Astrocyte (in vitro differentiated cells and primary cell): ENCODE results near the gene DPF3. TPM values are rescaled to one million over a fixed set of nuclear protein-coding genes. Genes with fewer than 3 reads are reported as not detected.

Experiments used
- DNase-seq: peaks from one replicate; pipeline ENCODE4 v3.0.0-alpha.2; 2010; ENCODE audit warnings: low read depth
- FAIRE-seq: peaks from 2 replicates; lab custom pipeline; 2011; peaks lifted over from hg19 to GRCh38; lab: Jason Lieb, UNC
- H2AFZ ChIP-seq: 2 replicates; pipeline ENCODE4 v1.6.0; 2012; ENCODE audit warnings: low read depth, low read length, inconsistent platforms
- H3K27ac ChIP-seq: 2 replicates; pipeline ENCODE4 v1.5.1; 2011; ENCODE audit warnings: low read depth, low read length, inconsistent platforms
- H3K27me3 ChIP-seq: 2 replicates; pipeline ENCODE4 v1.6.0; 2011; ENCODE audit warnings: low read length, inconsistent platforms; ENCODE audit not compliant: insufficient read depth
- H3K36me3 ChIP-seq: 2 replicates; pipeline ENCODE4 v1.5.1; 2011; ENCODE audit warnings: low read length, inconsistent platforms; ENCODE audit not compliant: insufficient read depth
- H3K4me1 ChIP-seq: 2 replicates; pipeline ENCODE4 v1.5.1; 2011; ENCODE audit warnings: low read length, inconsistent platforms; ENCODE audit not compliant: insufficient read depth
- H3K4me2 ChIP-seq: 2 replicates; pipeline ENCODE4 v1.6.0; 2012; ENCODE audit warnings: low read length, inconsistent platforms
- H3K4me3 ChIP-seq: 2 replicates; pipeline ENCODE4 v1.5.1; 2011; ENCODE audit warnings: low read depth, mild to moderate bottlenecking, low read length, inconsistent platforms; ENCODE audit not compliant: insufficient read depth
- H3K79me2 ChIP-seq: 2 replicates; pipeline ENCODE4 v1.6.0; 2012; ENCODE audit warnings: mild to moderate bottlenecking, low read length, inconsistent platforms; ENCODE audit not compliant: insufficient read depth
- H3K9ac ChIP-seq: 2 replicates; pipeline ENCODE4 v1.6.0; 2012; ENCODE audit warnings: mild to moderate bottlenecking, low read length, inconsistent platforms
- H3K9me3 ChIP-seq: 2 replicates; pipeline ENCODE4 v1.5.1; 2012; ENCODE audit warnings: low read depth, mild to moderate bottlenecking, low read length, inconsistent platforms; ENCODE audit not compliant: insufficient read depth
- H4K20me1 ChIP-seq: 2 replicates; pipeline ENCODE4 v1.6.0; 2012; ENCODE audit warnings: low read length, inconsistent platforms; ENCODE audit not compliant: insufficient read depth
- H3K27ac Mint-ChIP-seq: one replicate; pipeline ENCODE4 v1.8.0; 2021; ENCODE audit warnings: mild to moderate bottlenecking, mixed read lengths; ENCODE audit not compliant: unreplicated experiment
- H3K27me3 Mint-ChIP-seq: one replicate; pipeline ENCODE4 v1.8.0; 2021; ENCODE audit warnings: low read depth, mixed read lengths; ENCODE audit not compliant: unreplicated experiment
- H3K36me3 Mint-ChIP-seq: one replicate; pipeline ENCODE4 v1.8.0; 2021; ENCODE audit warnings: low read depth, mixed read lengths; ENCODE audit not compliant: unreplicated experiment
- H3K4me1 Mint-ChIP-seq: one replicate; pipeline ENCODE4 v1.8.0; 2021; ENCODE audit warnings: low read depth, mixed read lengths; ENCODE audit not compliant: unreplicated experiment
- H3K4me3 Mint-ChIP-seq: one replicate; pipeline ENCODE4 v1.8.0; 2021; ENCODE audit warnings: mild to moderate bottlenecking, moderate library complexity, mixed read lengths; ENCODE audit not compliant: unreplicated experiment
- H3K9me3 Mint-ChIP-seq: one replicate; pipeline ENCODE4 v1.8.0; 2021; ENCODE audit warnings: mild to moderate bottlenecking, mixed read lengths; ENCODE audit not compliant: unreplicated experiment
- CTCF ChIP-seq: IDR thresholded peaks from 2 replicates; pipeline ENCODE4 v1.5.1; 2011; ENCODE audit warnings: low read depth, mild to moderate bottlenecking, inconsistent platforms, low read length, moderate library complexity; ENCODE audit not compliant: insufficient read depth
- EZH2 ChIP-seq: IDR thresholded peaks from 2 replicates; pipeline ENCODE4 v1.6.1; 2012; ENCODE audit warnings: mild to moderate bottlenecking, low read length, inconsistent platforms; ENCODE audit not compliant: insufficient read depth
- total RNA-seq: library from RNA; stranded (reverse); gene quantifications from 2 replicates; pipeline ENCODE4 v1.2.1, GENCODE V29; 2021

Gene DPF3
- total RNA-seq, 1 donor from 2014 or later = 2.4 TPM

DNA sequence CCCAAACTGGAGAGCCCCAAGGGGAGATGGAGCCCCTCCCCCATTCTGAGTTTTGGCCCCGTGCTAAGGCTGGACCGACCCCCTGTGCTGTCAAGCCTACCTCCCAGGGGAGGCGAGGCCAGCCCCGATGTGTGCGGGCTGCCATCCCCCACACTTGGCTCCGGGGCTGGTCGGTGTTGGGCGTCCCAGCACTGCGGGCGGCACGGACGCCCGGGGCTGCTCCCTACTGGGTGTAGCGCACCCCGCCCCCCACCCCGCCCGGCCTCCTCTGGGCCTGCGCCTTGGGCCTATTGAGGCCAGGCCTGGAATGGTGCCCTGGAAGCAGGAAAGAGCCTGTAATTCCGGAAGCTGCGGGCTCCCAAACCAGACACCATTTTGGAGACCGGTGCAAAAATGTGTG, 35.0 kb upstream of the DPF3 start:
- H3K27ac ChIP-seq = no peak overlapping the region
- H3K36me3 ChIP-seq = no peaks in the 10 kb centered on the region
- no peak for FAIRE-seq
- H3K79me2 ChIP-seq = peaks cover 63% of the 10 kb centered on the region
- no peaks in the 10 kb centered on the region for H3K9me3 ChIP-seq
- peaks cover 8% of the 10 kb centered on the region for H3K4me1 ChIP-seq
- TF ChIP-seq EZH2 (no peak), CTCF (no peak)
- Mint-ChIP-seq H3K4me1 (no peaks in the 10 kb centered on the region), H3K27me3 (no peaks in the 10 kb centered on the region), H3K36me3 (no peaks in the 10 kb centered on the region), H3K27ac (no peak overlapping the region), H3K9me3 (no peaks in the 10 kb centered on the region), H3K4me3 (no peak overlapping the region)
- H3K27me3 ChIP-seq = no peaks in the 10 kb centered on the region
- no peak overlapping the region for H3K4me3 ChIP-seq
- no peak overlapping the region for H3K4me2 ChIP-seq
- no peak overlapping the region for H2AFZ ChIP-seq
- H3K9ac ChIP-seq = no peak overlapping the region
- DNase-seq = no peak
- H4K20me1 ChIP-seq = peaks cover 18% of the 10 kb centered on the region

GRCh38 chr14:72926292-72927028, 32.6 kb upstream of the DPF3 start, which contains the start of gene DCAF4:
Gene DCAF4, plus strand, starts transcription at chr14:72926464. Its CDS starts 11,515 bp downstream, at chr14:72937979.
- Histone ChIP-seq H3K4me1 (peaks cover 11% of the 10 kb centered on the region), H3K27ac (peak within 1 kb of the TSS; percentile 72), H3K36me3 (no peaks in the 10 kb centered on the region), H2AFZ (peak within 1 kb of the TSS; percentile 99), H3K4me3 (peak within 1 kb of the TSS; percentile 78), H3K4me2 (peak within 1 kb of the TSS; percentile 96), H4K20me1 (peaks cover 3% of the 10 kb centered on the region), H3K9me3 (no peaks in the 10 kb centered on the region), H3K9ac (peak within 1 kb of the TSS; percentile 82), H3K27me3 (no peaks in the 10 kb centered on the region), H3K79me2 (peaks cover 42% of the 10 kb centered on the region)
- Mint-ChIP-seq H3K36me3 (no peaks in the 10 kb centered on the region), H3K27me3 (no peaks in the 10 kb centered on the region), H3K4me1 (no peaks in the 10 kb centered on the region), H3K4me3 (peak within 1 kb of the TSS; percentile 97), H3K27ac (peak within 1 kb of the TSS; percentile 78), H3K9me3 (no peaks in the 10 kb centered on the region)
- FAIRE-seq = peak; percentile 23
- TF ChIP-seq EZH2 (no peak), CTCF (no peak)
- peak; percentile 98 for DNase-seq

GRCh38 chr14:72925815-72926291, 32.0 kb upstream of the DPF3 start:
- H3K9me3 ChIP-seq = no peaks in the 10 kb centered on the region
- peak overlapping the region; percentile 53 for H3K27ac ChIP-seq

More at GRCh38 chr14:72925815-72926291, 32.0 kb upstream of the DPF3 start:
- DNase-seq = no peak
- H3K9ac ChIP-seq = peak overlapping the region; percentile 81
- no peaks in the 10 kb centered on the region for H3K36me3 Mint-ChIP-seq
- peak overlapping the region; percentile 78 for H3K4me3 ChIP-seq
- H4K20me1 ChIP-seq = no peaks in the 10 kb centered on the region
- no peaks in the 10 kb centered on the region for H3K36me3 ChIP-seq
- H3K4me2 ChIP-seq = peak overlapping the region; percentile 96
- peak overlapping the region; percentile 97 for H3K4me3 Mint-ChIP-seq
- TF ChIP-seq EZH2 (no peak), CTCF (no peak)
- peak overlapping the region; percentile 99 for H2AFZ ChIP-seq
- peaks cover 36% of the 10 kb centered on the region for H3K79me2 ChIP-seq
- H3K27me3 Mint-ChIP-seq = no peaks in the 10 kb centered on the region
- H3K27ac Mint-ChIP-seq = no peak overlapping the region
- no peaks in the 10 kb centered on the region for H3K27me3 ChIP-seq
- H3K4me1 ChIP-seq = peaks cover 15% of the 10 kb centered on the region
- no peaks in the 10 kb centered on the region for H3K9me3 Mint-ChIP-seq
- H3K4me1 Mint-ChIP-seq = peaks cover 5% of the 10 kb centered on the region
- no peak for FAIRE-seq
